C4-2B (cell line): Measurements from ENCODE around the gene CHST11.

Experiments
- ZFX ChIP-seq: fragments of 450-650 bp; IDR thresholded peaks from 2 replicates; pipeline ENCODE4 v1.6.1; 2017
- TF ChIP-seq, protein P1 (sequence below): fragments of 450-650 bp; conservative IDR thresholded peaks from 2 replicates; pipeline ENCODE4 v1.5.1; 2017; ENCODE audit warnings: mild to moderate bottlenecking

DNA sequence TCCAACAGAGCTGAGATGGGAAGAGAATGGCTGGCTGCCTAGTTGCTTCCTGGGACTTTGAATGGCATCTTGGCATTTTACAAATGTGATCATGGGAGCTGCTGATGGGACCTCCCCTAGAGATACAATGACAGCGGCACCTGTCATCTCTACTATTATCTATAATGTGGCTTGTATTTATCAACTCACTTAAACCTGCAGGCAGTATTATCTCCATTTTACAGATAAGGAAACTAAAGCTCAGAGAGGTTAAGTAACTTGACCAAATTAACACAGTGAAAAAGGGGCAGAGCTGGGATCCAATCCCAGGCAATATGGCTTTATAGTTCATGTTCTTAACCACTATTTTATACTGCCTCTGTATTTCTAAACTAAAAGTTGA lies 111.7 kb downstream of the CHST11 start:
- TF ChIP-seq, protein P1, sequence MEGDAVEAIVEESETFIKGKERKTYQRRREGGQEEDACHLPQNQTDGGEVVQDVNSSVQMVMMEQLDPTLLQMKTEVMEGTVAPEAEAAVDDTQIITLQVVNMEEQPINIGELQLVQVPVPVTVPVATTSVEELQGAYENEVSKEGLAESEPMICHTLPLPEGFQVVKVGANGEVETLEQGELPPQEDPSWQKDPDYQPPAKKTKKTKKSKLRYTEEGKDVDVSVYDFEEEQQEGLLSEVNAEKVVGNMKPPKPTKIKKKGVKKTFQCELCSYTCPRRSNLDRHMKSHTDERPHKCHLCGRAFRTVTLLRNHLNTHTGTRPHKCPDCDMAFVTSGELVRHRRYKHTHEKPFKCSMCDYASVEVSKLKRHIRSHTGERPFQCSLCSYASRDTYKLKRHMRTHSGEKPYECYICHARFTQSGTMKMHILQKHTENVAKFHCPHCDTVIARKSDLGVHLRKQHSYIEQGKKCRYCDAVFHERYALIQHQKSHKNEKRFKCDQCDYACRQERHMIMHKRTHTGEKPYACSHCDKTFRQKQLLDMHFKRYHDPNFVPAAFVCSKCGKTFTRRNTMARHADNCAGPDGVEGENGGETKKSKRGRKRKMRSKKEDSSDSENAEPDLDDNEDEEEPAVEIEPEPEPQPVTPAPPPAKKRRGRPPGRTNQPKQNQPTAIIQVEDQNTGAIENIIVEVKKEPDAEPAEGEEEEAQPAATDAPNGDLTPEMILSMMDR: no peak
- no peak for TF ChIP-seq ZFX
